ENCODE results near the gene CLASP1. TPM values are rescaled to one million over a fixed set of nuclear protein-coding genes. Genes with fewer than 3 reads are reported as not detected.

CLASP1 gene
- total RNA-seq, 1 experiment from 2014 or later = 45.9 TPM

DNA sequence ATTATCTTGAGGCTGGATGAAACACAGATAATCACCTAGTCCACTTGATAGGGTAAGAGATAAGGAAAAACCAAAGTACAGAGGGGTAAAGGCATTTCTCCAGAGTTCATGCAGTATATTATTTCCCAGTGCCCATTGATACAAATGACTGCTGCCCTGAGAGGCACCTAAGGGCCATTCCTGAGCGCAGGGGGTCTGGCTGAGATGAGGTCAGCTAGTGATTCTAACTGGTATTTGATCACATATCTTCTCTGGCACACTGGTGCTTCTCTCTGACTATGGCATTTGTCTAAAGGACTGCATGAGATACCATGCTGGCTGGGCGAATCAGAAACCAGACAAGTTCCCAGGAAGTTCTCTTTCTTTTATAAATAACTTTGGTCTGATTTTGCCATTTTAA, 291.0 kb downstream of the CLASP1 start:
- Histone ChIP-seq H4K8ac (replicated peaks; ENCODE audit: insufficient read length, low read depth, low read length) (no peak overlapping the region), H2BK20ac (ENCODE audit: low read depth, low read length, poor library complexity, severe bottlenecking) (no peak overlapping the region), H4K20me1 (ENCODE audit: control insufficient read depth, insufficient read depth, insufficient read length) (no peaks in the 10 kb centered on the region), H3K79me1 (ENCODE audit: insufficient read depth, low read depth, low read length, poor library complexity, severe bottlenecking) (no peaks in the 10 kb centered on the region), H2BK12ac (ENCODE audit: insufficient read length, low read depth, low read length) (no peak overlapping the region), H3K27me3 (ENCODE audit: insufficient read depth, low read length) (no peaks in the 10 kb centered on the region), H3K18ac (ENCODE audit: insufficient read length, low read depth, low read length) (no peak overlapping the region), H3K23me2 (ENCODE audit: insufficient read length, low read depth, low read length, poor library complexity, severe bottlenecking) (no peaks in the 10 kb centered on the region), H2AK5ac (ENCODE audit: insufficient read length, low read length) (no peak overlapping the region), H4K91ac (ENCODE audit: insufficient read length, low read depth, low read length) (no peak overlapping the region), H2BK120ac (ENCODE audit: low read depth, low read length, poor library complexity, severe bottlenecking) (no peak overlapping the region), H3K56ac (ENCODE audit: insufficient read length, low read depth, low read length) (no peak overlapping the region), H4K5ac (ENCODE audit: insufficient read length, low read depth, low read length) (no peak overlapping the region), H3K4me1 (ENCODE audit: insufficient read depth, low read length) (no peaks in the 10 kb centered on the region), H2BK15ac (ENCODE audit: low read depth, low read length) (no peak overlapping the region), H3K4me2 (ENCODE audit: insufficient read depth, insufficient read length, low read length) (no peak overlapping the region), H3K27ac (ENCODE audit: insufficient read length, low read depth, low read length) (no peak overlapping the region), H3K79me2 (ENCODE audit: insufficient read depth, low read length) (no peaks in the 10 kb centered on the region), H3K9ac (ENCODE audit: extremely low read depth, insufficient read length, low read length) (no peak overlapping the region), H2BK5ac (ENCODE audit: insufficient read length, low read length) (no peak overlapping the region), H2AFZ (ENCODE audit: low read length) (no peak overlapping the region), H3T11ph (ENCODE audit: low read length) (no peak overlapping the region), H3K9me3 (ENCODE audit: control insufficient read depth, low read depth, low read length) (no peaks in the 10 kb centered on the region), H3K4ac (ENCODE audit: low read depth, low read length) (no peak overlapping the region), H3K14ac (ENCODE audit: insufficient read depth, low read length) (no peak overlapping the region), H3K23ac (ENCODE audit: insufficient read length, low read depth, low read length) (no peak overlapping the region)
- H3K4me1 Mint-ChIP-seq = no peaks in the 10 kb centered on the region
- no peak for DNase-seq
- no peaks in the 10 kb centered on the region for H3K27me3 Mint-ChIP-seq (ENCODE audit: low read depth)
- H3K4me3 Mint-ChIP-seq = no peak overlapping the region
- H3K36me3 Mint-ChIP-seq (ENCODE audit: insufficient read depth in 1 of 3, low read depth in 3 of 3) = peaks cover 13 to 47% (median 40%) of the 10 kb centered on the region in 3 experiments; a peak in 6 of 7 replicates
- TF ChIP-seq, protein P1, sequence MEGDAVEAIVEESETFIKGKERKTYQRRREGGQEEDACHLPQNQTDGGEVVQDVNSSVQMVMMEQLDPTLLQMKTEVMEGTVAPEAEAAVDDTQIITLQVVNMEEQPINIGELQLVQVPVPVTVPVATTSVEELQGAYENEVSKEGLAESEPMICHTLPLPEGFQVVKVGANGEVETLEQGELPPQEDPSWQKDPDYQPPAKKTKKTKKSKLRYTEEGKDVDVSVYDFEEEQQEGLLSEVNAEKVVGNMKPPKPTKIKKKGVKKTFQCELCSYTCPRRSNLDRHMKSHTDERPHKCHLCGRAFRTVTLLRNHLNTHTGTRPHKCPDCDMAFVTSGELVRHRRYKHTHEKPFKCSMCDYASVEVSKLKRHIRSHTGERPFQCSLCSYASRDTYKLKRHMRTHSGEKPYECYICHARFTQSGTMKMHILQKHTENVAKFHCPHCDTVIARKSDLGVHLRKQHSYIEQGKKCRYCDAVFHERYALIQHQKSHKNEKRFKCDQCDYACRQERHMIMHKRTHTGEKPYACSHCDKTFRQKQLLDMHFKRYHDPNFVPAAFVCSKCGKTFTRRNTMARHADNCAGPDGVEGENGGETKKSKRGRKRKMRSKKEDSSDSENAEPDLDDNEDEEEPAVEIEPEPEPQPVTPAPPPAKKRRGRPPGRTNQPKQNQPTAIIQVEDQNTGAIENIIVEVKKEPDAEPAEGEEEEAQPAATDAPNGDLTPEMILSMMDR (conservative IDR thresholded peaks at IDR 0.05) = no peak
- H3K27ac Mint-ChIP-seq = no peak overlapping the region
- WGBS (ENCODE audit: extremely low coverage, insufficient read length, low lambda C conversion rate) = no CpG with 5 or more reads among the region's 2 CpGs
- no peaks in the 10 kb centered on the region for H3K9me3 Mint-ChIP-seq

Data from H9 (cell line).